HG03095 (cell line): ENCODE results near the gene MRTFA.
"Not testable (repeated sequence)": the region's sequence is repeated elsewhere in the genome, so short reads cannot be mapped to it uniquely, and the experiment has no call there.

Source experiments
- ATAC-seq: cut with Tn5 transposase; IDR thresholded peaks from one replicate; pipeline ENCODE4 v1.9.1; 2021; ENCODE audit warnings: moderate library complexity; ENCODE audit not compliant: unreplicated experiment

Gene MRTFA

DNA sequence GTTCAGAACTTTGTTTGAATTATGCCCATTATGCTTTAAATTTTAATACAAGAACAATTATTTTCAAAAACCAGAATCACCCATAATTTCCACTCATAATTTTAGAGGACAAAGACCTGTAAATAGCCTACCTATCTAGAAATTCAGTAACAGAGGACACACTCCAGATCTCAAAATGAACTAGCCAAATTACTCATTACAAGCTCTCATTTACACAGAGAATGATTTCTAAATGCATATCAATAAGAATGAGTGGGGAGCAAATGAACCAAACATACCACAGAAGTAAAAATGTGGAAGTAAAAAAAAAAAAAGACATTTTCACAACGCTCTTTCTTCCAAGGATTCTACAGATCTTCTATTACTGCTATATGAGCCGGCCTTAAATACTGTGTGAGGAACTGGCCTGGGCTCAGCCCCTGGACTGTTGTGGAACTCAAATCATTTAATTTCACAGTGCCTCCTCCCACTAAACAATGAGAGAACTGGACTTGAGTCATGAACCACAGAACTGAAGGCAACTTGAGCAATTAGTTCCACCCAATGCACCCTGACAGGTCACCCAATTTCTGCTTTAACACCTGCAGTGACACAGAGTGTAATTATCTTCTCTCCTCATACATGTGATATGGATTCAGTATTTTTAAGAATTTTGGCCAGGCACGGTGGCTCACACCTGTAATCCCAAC, 8.0 kb downstream of the MRTFA start:
- ATAC-seq = no peak

- ATAC-seq = no peak
These were observed 8.9 kb downstream of the MRTFA start for GRCh38 chr22:40627612-40628011.

DNA sequence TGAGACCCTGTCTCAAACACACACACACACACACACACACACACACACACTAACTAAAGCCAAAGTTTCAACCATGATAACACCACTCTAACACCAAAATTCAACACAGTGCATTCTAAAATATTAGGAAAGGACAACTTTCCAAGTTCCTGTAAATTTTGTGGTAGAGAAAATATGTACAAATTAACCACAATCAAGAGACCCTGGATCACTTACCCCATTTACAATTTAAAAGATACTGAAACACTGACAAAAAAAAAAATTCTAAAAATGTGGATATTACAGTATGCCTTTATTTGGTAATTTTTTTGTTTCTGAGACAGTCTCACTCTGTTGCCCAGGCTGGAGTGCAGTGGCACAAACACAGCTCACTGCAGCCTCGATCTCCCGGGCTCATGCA, 9.7 kb downstream of the MRTFA start:
- ATAC-seq = no peak

DNA sequence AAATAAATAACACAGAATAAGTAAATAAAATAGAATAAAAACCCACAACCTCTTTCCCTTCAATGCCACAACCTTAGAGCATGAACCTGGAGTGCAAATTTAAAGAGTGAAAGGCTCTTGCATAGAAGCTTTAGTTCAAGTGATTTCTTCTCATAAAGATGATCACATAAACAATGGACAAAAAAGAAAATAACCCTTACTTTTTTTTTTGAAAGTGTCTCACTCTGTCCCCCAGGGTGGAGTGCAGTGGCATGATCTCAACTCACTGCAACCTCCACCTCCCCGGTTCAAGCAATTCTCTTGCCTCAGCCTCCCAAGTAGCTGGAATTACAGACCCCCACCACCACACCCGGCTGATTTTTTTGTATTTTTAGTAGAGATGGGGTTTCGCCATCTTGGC, 10.7 kb downstream of the MRTFA start:
- not testable (repeated sequence) for ATAC-seq

- not testable (repeated sequence) for ATAC-seq
These were observed 11.2 kb downstream of the MRTFA start for GRCh38 chr22:40625281-40625680.

GRCh38 chr22:40624770-40625169, 11.7 kb downstream of the MRTFA start:
- no peak for ATAC-seq

GRCh38 chr22:40621309-40622151, 15.0 kb downstream of the MRTFA start:
- ATAC-seq = no peak

DNA sequence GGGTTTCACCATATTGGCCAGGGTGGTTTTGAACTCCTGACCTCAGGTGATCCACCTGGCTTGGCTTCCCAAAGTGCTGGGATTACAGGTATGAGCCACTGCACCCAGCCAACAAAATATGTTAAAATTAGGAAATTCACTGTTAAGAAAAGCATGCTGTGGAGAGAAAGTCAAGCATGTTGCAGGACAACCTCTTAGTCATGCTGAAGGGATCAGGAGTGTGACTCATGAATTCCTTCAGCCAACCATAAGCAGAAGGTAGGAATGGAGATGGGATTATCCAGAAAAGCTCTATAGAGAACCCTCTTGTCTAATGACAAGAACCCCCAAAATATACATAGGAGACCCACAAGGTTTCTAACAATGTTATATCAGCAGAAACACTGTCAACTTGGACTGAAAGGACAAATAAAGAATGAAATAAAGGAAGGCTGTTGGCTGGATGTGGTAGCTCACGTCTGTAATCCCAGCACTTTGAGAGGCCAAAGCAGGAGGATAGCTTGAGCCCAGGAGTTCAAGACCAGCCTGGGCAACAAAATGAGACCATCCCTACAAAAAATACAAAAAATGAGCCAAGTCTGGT, 16.0 kb downstream of the MRTFA start:
- ATAC-seq = no peak

DNA sequence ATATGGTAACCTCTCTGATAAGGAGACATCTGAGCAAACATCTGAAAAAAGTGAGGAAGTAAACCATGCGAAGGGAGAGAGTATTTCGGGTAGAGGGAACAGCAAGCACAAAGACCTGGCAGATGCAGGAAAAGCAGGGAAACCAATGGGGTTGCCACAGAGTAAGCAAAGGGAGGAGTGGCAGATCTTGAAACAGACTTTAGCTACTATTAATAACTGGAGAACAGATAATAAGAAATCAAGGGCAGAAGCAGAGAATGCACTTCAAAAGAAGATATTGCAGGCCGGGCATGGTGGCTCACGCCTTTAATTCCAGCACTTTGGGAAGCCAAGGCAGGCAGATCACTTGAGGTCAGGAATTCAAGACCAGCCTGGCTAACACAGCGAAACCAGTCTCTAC, 18.1 kb downstream of the MRTFA start:
- no peak for ATAC-seq

- no peak for ATAC-seq
These were observed 19.9 kb downstream of the MRTFA start for GRCh38 chr22:40616578-40616977.

DNA sequence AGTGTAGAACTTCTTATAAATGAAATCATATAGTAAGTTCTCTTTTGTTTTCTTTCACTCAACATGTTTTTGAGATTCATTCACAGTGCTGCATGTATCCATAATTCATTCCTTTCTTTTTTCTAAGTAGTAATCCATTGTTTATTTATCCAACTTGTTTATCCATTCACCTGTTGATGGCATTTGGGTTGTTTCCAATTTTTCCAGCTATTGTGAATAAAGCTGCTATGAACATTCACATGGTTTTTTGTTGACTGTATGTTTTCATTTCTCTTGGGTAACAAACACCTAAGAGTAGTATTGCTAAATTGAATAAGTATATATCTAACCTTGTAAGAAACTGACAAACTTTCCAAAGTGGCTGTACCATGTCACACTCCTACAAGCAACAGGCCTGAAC, 23.5 kb downstream of the MRTFA start:
- ATAC-seq = no peak

DNA sequence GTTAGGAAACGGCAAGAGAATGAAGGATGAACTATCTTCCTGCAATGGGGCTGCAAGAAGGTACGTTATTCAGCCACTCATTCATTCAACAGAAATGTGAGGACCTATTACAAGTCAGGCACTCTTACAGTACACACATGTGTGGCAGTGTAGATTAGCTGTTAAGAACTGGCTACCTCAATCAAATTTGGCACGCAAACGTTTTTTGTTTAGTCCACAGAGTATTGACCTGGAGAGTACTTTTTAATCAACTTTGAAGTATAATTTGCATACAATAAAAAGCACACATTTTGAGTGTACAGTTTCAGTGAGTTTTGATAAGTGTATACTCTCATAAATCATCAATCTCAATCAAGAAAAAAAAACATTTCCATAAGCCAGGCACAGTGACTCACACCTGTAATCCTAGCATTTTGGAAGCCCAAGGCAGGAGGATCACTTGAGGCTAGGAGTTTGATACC, 24.2 kb downstream of the MRTFA start:
- no peak for ATAC-seq

GRCh38 chr22:40611606-40612005, 24.9 kb downstream of the MRTFA start:
- ATAC-seq = no peak

DNA sequence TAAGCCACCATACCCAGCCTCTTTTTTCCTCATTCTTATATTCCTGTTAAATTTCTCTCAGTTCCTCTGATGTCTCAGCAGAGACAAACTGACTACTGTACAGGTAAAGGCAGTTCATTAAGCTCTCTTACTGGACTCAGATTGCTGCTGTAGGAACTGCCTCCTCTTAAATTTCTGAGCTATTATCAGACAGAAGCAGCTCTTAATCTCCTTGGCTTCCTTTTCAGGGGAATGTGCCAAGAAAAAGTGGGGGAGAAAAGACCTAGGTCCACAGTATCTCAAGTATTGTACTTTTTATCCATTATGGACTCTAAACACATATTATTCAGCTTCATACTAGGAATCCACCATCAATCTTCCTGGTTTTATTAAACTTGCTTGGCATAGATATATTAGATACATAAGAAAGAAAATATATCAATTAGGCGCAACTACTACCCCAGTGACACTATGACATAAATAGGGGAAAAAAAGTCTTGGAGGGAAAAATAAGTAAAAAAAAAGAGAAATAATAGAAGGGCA, 26.1 kb downstream of the MRTFA start:
- no peak for ATAC-seq

- no peak for ATAC-seq
These were observed 27.3 kb downstream of the MRTFA start for GRCh38 chr22:40609216-40609615.

- no peak for ATAC-seq
These were observed 29.0 kb downstream of the MRTFA start for GRCh38 chr22:40607506-40607905.

GRCh38 chr22:40606306-40606705, 30.2 kb downstream of the MRTFA start:
- no peak for ATAC-seq

DNA sequence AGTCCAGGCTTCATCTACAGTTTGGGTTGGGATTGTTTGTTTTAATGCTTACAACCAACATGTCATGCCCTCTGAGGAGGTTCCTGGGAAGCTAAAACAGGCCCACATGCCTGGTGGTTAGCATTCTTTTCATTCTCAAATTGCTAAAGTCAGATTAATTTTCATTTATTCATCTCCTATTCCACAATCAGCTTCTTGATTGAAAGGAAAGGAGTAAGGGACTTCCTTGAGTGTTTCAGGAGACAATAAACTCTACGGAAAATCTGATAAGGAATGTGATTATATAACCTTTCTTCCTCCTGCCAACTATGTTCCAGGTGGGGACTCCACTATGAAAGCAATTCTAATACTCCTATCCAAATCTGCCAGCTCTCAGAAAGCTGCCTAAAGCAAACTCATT, 30.8 kb downstream of the MRTFA start:
- ATAC-seq = no peak

- no peak for ATAC-seq
These were observed 33.4 kb downstream of the MRTFA start for GRCh38 chr22:40603088-40603605.

GRCh38 chr22:40602231-40602630, 34.3 kb downstream of the MRTFA start:
- ATAC-seq = no peak

DNA sequence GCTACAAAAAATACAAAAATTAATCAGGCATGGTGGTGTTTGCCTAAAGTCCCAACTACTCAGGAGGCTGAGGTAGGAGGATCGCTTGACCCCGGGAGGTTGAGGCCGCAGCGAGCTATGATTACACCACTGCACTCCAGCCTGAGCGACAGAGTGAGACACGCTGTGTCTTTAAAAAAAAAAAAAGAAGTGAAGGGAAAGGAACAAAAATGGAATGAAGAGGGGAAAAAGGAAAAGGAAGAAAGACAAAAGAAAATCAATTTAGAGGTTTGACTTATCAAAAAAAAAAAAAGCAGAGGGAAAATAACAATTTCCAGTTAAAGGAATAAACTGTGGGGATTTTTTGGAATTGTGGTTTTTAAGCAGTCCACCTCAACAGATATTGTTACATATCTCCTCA, 36.8 kb downstream of the MRTFA start:
- no peak for ATAC-seq
